Suprapubic skin (tissue), 3 donors: ENCODE results near the gene HBEGF.

Source experiments
- CTCF ChIP-seq, 2 donors: fragments of 200-600 bp in 1 of 2; fragments of 450-650 bp in 1 of 2; sonication (generic) in 1 of 2; IDR thresholded peaks; one replicate each; pipeline ENCODE4 v1.5.1; 2016 to 2019; ENCODE audit warnings: antibody characterized with exemption in 2 of 2, mild to moderate bottlenecking in 1 of 2, moderate library complexity in 1 of 2
- POLR2A ChIP-seq, 2 donors: fragments of 450-650 bp; IDR thresholded peaks; one replicate each; pipeline ENCODE4 v1.6.1; 2017; ENCODE audit warnings: antibody characterized with exemption in 2 of 2, mild to moderate bottlenecking in 2 of 2, moderate library complexity in 2 of 2

DNA sequence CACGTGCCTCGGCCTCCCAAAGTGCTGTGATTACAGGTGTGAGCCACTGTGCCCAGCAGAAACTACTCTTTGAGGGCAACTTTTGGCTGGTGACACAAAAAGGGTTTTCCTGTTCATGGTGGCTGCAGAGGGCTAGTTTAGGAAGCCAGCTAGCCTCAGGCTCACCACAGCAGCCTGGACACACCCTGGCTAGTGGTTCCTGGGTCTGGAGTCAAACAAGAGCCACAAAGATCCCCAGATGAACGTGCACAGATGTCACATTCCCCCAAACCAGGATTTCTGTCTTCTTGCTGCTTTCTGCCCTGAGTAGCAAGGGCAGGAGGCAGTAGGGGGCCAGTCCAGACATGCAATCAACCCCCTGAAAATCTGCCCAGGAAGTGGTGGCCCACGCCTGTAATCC is 6.8 kb downstream of the HBEGF start:
- TF ChIP-seq POLR2A (IDR thresholded peaks at IDR 0.05) = no peak
- TF ChIP-seq CTCF (IDR thresholded peaks at IDR 0.05) = no peak
